ENCODE measurements around the gene C1QTNF1. TPM values are rescaled to one million over a fixed set of nuclear protein-coding genes. Genes with fewer than 3 reads are reported as not detected.

The C1QTNF1 gene
- total and polyA plus RNA-seq, 2 donors (not counting 3 experiments of a cell fraction or from before 2014, with no cell fraction given): 2.5 to 4.0 TPM

GRCh38 chr17:79078476-79079190 is 54.7 kb downstream of the C1QTNF1 start:
- H3K36me3 ChIP-seq (ENCODE audit: control insufficient read depth in 2 of 2, extremely low read depth in 1 of 2, insufficient read depth in 2 of 2, low read length in 2 of 2): peaks cover 0 to 16% of the 10 kb centered on the region in 2 experiments
- no peak for DNase-seq (ENCODE audit: low read depth, low spot score)
- no TSS peak for BruUV-seq (replicated peaks)
- no peaks in the 10 kb centered on the region for H3K9me1 ChIP-seq (replicated peaks; ENCODE audit: control insufficient read depth, extremely low read depth, insufficient read depth, low read length)
- intact Hi-C loops (cut with micrococcal nuclease): no loop called here
- TF ChIP-seq EZH2 (IDR thresholded peaks at IDR 0.05; ENCODE audit: borderline replicate concordance, low read depth, low read length, severe bottlenecking) (no peak), POLR2AphosphoS5 (IDR thresholded peaks at IDR 0.05; ENCODE audit: insufficient read depth, low read depth, low read length) (no peak), JUN (IDR thresholded peaks at IDR 0.05; ENCODE audit: borderline replicate concordance, insufficient read depth, insufficient read length, low read depth) (no peak), GATA2 (IDR thresholded peaks at IDR 0.05; ENCODE audit: insufficient read depth, insufficient read length, low read depth, low read length) (no peak), POLR2A (IDR thresholded peaks at IDR 0.05; ENCODE audit: low read depth, low read length) (no peak), MYC (IDR thresholded peaks at IDR 0.05; ENCODE audit: low read depth, low read length) (no peak), FOS (IDR thresholded peaks at IDR 0.05; ENCODE audit: borderline replicate concordance, insufficient read depth, low read length) (no peak)
- TF ChIP-seq, protein P1, sequence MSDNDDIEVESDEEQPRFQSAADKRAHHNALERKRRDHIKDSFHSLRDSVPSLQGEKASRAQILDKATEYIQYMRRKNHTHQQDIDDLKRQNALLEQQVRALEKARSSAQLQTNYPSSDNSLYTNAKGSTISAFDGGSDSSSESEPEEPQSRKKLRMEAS (IDR thresholded peaks at IDR 0.05; ENCODE audit: insufficient read depth, insufficient read length): no peak
- TF ChIP-seq, protein P2, sequence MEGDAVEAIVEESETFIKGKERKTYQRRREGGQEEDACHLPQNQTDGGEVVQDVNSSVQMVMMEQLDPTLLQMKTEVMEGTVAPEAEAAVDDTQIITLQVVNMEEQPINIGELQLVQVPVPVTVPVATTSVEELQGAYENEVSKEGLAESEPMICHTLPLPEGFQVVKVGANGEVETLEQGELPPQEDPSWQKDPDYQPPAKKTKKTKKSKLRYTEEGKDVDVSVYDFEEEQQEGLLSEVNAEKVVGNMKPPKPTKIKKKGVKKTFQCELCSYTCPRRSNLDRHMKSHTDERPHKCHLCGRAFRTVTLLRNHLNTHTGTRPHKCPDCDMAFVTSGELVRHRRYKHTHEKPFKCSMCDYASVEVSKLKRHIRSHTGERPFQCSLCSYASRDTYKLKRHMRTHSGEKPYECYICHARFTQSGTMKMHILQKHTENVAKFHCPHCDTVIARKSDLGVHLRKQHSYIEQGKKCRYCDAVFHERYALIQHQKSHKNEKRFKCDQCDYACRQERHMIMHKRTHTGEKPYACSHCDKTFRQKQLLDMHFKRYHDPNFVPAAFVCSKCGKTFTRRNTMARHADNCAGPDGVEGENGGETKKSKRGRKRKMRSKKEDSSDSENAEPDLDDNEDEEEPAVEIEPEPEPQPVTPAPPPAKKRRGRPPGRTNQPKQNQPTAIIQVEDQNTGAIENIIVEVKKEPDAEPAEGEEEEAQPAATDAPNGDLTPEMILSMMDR (IDR thresholded peaks at IDR 0.05; ENCODE audit: extremely low read depth in 1 of 2, insufficient read depth in 1 of 2, low read depth in 1 of 2, low read length in 2 of 2): no peak
- no peaks in the 10 kb centered on the region for H3K79me2 ChIP-seq (ENCODE audit: control insufficient read depth, insufficient read depth, low read length)
- H3K27me3 ChIP-seq (ENCODE audit: control insufficient read depth in 2 of 2, insufficient read depth in 2 of 2, low read length in 2 of 2): no peaks in the 10 kb centered on the region
- CTCF ChIA-PET: interaction anchor here (0.9 to 14.1 kb wide), 3 partner anchors 9 to 313 kb away, joined by 3 to 428 read pairs (median 4); no protein-coding TSS in a partner anchor
- H4K20me1 ChIP-seq (replicated peaks; ENCODE audit: control insufficient read depth, extremely low read depth, insufficient read depth, low read length): no peaks in the 10 kb centered on the region
- H3K9me3 ChIP-seq (replicated peaks; ENCODE audit: control insufficient read depth, insufficient read depth, low read length): no peaks in the 10 kb centered on the region
- no peak for FAIRE-seq
- no peak overlapping the region for H3K4me2 ChIP-seq (ENCODE audit: insufficient read depth, low read length)
- dilution Hi-C loops (cut with MboI; ENCODE audit: extremely low pct_ligation_motif_present, low sequenced_read_pairs): no loop called here
- H3K9ac ChIP-seq (replicated peaks; ENCODE audit: extremely low read depth, insufficient read depth, low read length): no peak overlapping the region
- H3K4me1 ChIP-seq (ENCODE audit: control insufficient read depth, extremely low read depth, insufficient read depth, low read length): peaks cover 8% of the 10 kb centered on the region
- H3K27ac ChIP-seq (ENCODE audit: insufficient read depth, low read depth, low read length): no peak overlapping the region
- no peak overlapping the region for H2AFZ ChIP-seq (ENCODE audit: low read depth, low read length)
- POLR2A ChIA-PET: no interaction called here
- H3K4me3 ChIP-seq (replicated peaks in 1 of 3; ENCODE audit: insufficient read depth in 1 of 3, low read depth in 1 of 3, low read length in 3 of 3): no peak overlapping the region
